EL (cell line): ENCODE measurements around the gene STK31.
"Not testable (repeated sequence)": the region's sequence is repeated elsewhere in the genome, so short reads cannot be mapped to it uniquely, and the experiment has no call there.

ENCODE experiments used
- DNase-seq: peaks from one replicate; pipeline ENCODE4 v3.0.0-alpha.2; 2016

The STK31 gene

GRCh38 chr7:23811540-23811939 lies 101.5 kb downstream of the STK31 start:
- DNase-seq = peak; percentile 7

DNA sequence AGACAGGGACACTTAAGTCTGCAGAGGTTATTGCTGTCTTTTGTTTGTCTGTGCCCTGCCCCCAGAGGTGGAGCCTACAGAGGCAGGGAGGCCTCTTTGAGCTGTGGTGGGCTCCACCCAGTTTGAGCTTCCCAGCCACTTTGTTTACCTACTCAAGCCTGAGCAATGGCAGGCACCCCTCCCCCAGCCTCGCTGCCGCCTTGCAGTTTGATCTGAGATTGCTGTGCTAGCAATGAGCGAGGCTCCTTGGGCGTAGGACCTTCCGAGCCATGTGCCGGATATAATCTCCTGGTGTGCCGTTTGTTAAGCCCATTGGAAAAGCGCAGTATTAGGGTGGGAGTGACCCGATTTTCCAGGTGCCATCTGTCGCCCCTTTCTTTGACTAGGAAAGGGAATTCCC lies 118.1 kb downstream of the STK31 start:
- DNase-seq = not testable (repeated sequence)

- DNase-seq = not testable (repeated sequence)
These were observed 122.7 kb downstream of the STK31 start for GRCh38 chr7:23832733-23833132.

DNA sequence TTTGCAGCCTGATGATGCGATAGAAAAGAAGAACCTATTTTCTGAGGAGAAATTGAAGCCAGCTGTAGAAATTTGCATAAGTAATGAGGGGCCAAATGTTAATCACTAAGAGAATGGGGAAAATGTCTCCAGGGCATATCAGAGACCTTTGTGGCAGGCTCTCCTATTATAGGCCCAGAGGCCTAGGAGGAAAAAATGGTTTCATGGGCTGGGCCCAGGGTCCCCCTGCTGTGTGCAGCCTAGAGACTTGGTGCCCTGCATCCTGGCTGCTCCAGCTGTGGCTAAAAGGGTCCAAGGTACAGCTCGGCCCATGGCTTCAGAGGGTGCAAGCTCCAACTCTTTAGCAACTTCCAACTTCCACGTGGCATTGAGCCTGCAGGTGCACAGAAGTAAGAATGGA lies 123.4 kb downstream of the STK31 start:
- no peak for DNase-seq

- DNase-seq = not testable (repeated sequence)
These were observed 134.8 kb downstream of the STK31 start for GRCh38 chr7:23844837-23845236.

- peak; percentile 19 for DNase-seq
These were observed 142.1 kb downstream of the STK31 start for GRCh38 chr7:23852135-23852534.

GRCh38 chr7:23852988-23853387 lies 143.0 kb downstream of the STK31 start:
- DNase-seq = no peak

DNA sequence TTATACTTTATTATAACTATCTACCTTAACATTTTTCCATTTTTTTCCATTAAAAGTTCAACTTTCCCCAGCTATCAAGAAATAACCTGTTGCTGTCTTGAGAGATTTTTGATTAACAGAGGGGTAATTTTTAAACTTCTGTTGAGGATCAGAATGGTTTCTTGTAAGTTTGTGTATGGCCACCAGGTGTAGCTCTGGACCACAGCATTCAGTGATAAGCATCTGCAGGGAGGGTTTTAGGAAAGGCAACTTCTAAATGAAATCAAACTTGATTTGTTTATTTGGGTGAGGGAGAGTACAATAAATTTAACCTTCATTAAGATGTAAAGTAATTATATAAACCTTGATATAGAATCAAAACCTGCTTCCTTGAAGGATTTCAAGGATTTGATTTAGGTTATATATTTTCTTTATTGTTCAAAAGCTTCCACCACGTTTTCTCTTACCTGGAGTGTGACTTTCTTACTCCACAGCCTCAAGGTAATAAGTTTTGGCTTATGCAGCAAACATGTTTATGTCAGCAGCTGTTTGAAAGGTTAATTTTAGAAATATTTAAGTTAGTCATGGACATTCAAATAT lies 153.3 kb downstream of the STK31 start:
- peak; percentile 48 for DNase-seq

- DNase-seq = peak; percentile 82
These were observed 155.0 kb downstream of the STK31 start for GRCh38 chr7:23864973-23865372.

DNA sequence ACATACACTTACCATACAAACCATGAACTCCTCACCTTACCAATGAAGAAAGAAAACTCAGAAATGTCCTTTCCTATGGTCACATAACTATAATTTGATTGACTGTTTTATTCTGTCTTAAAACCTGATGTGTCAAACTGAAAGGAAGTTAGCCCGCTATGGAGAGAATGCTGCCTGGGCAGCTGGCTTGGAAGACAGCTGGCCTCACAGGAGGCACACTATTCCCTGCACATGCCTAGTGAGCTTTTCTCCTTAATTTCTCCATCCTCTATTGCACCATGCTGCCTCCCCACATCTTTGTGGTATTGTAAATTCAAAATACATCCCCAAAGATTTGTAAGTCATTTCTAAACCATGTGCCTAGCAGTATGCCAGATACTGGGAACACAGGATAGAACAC lies 163.3 kb downstream of the STK31 start:
- DNase-seq = no peak

DNA sequence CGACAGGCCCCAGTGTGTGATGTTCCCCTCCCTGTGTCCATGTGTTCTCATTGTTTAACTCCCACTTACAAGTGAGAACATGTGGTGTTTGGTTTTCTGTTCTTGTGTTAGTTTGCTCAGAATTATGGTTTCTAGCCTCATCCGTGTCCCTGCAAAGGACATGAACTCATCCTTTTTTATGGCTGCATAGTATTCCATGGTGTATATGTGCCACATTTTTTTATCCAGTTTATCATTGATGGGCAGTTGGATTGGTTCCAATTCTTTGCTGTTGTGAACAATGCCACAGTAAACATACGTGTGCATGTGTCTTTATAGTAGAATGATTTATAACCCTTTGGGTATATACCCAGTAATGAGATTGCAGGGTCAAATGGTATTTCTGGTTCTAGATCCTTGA lies 166.5 kb downstream of the STK31 start:
- DNase-seq = not testable (repeated sequence)
